Measurements from ENCODE around the gene SLC26A3.

- TF ChIP-seq CTCF (IDR thresholded peaks at IDR 0.05) (no peak), EP300 (IDR thresholded peaks at IDR 0.05) (no peak)
These were observed 20.6 kb downstream of the SLC26A3 start for GRCh38 chr7:107782374-107782773.
